Measurements from ENCODE around the gene RIN3.

The RIN3 gene

GRCh38 chr14:92731622-92732115 lies 218.1 kb downstream of the RIN3 start:
- DNase-seq: no peak

DNA sequence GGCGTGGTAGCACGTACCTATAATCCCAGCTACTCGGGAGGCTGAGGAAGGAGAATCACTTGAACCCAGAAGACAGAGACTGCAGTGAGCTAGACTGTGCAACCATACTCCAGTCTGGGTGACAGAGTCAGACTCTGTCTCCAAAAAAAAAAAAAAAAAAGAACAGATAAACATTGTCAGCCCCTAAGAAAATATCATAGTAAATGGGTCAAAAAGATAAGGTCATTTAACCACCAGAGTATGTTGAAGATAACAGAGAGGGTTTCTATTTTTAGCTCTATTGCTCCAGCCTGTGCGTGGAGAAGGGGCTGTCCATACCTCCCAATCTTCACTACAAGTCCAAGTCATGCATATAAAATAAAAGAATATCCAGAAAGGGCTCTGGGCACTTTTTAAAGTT lies 219.4 kb downstream of the RIN3 start:
- DNase-seq: no peak

- DNase-seq: no peak
Measured at GRCh38 chr14:92734618-92735017, 221.0 kb downstream of the RIN3 start.

DNA sequence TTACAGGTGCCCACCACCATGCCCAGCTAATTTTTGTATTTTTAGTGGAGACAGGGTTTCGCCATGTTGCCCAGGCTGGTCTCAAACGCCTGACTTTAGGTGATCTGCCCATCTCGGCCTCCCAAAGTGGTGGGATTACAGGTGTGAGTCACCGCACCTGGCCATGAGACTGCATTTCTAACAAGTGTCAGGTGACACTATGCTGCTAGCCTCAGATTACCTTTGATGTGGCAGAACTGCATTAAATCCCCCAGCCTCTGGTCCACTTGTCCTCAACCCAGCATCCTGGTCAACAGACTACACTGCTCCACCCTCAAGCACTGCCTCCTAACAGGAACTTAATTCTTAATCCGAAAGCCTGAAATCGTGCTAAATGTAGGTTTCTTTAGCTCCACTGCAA lies 221.8 kb downstream of the RIN3 start:
- no peak for DNase-seq

- no peak for DNase-seq
Measured at GRCh38 chr14:92737206-92737605, 223.6 kb downstream of the RIN3 start.

DNA sequence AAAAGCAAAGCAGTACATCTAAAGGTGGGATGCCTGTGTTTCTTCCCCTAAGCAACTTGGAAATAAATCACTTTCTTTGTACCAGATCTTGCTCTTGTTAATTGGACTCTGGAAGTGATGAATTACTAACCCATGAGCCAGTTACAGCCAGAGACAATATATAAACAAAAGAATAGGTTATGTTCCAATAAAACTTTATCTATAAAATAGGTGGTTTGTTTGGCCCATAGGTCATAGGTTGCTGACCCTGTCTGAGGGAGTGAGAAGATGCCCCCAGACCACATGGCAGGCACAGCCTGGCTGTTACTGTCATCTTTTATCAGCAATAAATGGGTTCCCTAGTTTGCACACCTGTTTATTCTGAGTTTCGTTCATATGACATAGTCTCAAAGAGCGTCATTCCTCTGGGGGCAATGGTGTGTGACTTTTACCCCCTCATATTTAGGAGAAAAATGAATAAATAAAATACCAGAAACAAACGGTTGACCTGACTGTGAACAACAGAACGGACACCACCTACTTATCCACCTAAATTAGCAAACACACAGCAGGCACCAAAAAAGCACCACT lies 224.1 kb downstream of the RIN3 start:
- DNase-seq: no peak
